ENCODE results near the gene IL1R2. TPM values are rescaled to one million over a fixed set of nuclear protein-coding genes. Genes with fewer than 3 reads are reported as not detected.

IL1R2 gene
- total and polyA plus RNA-seq, 2 of the 8 experiments (the other 6 are each of a cell fraction or from before 2014, with no cell fraction given) = 0.06 TPM; not detected in 1

- no peak for TF ChIP-seq CHD7 (IDR thresholded peaks at IDR 0.05; ENCODE audit: insufficient replicate concordance, low read length)
- no peak for TF ChIP-seq BRCA1 (IDR thresholded peaks at IDR 0.05; ENCODE audit: low read depth, low read length)
- no peak for TF ChIP-seq E2F6 (IDR thresholded peaks at IDR 0.05)
- TF ChIP-seq CBX5 (IDR thresholded peaks at IDR 0.05; ENCODE audit: low read depth, low read length) = no peak
- no peak for TF ChIP-seq SP1 (IDR thresholded peaks at IDR 0.05; ENCODE audit: low read depth, low read length)
- no peak for TF ChIP-seq SRF (IDR thresholded peaks at IDR 0.05; ENCODE audit: low read depth, low read length)
- TF ChIP-seq POLR2AphosphoS5 (IDR thresholded peaks at IDR 0.05; ENCODE audit: low read depth, low read length) = no peak
- TF ChIP-seq CHD2 (IDR thresholded peaks at IDR 0.05; ENCODE audit: low read length) = no peak
- no peak for TF ChIP-seq HDAC2 (IDR thresholded peaks at IDR 0.05; ENCODE audit: borderline replicate concordance in 1 of 2, low read depth in 2 of 2, low read length in 2 of 2)
Observed at GRCh38 chr2:102033750-102034682, 42.3 kb downstream of the IL1R2 start (continued).
